GM23338 (cell line): ENCODE results near the gene ABCG8. TPM values are rescaled to one million over a fixed set of nuclear protein-coding genes. Genes with fewer than 3 reads are reported as not detected.

Experiments
- ATAC-seq: fragments of 200-7000 bp; cut with Tn5 transposase; 3 replicates; pipeline ENCODE4 v1.9.1; 2020
- DNase-seq: peaks from one replicate; pipeline ENCODE4 v3.0.0-alpha.2; 2015; ENCODE audit warnings: low spot score
- H2AFZ ChIP-seq: fragments of 200-600 bp; sonication (generic); 2 replicates; pipeline ENCODE4 v1.8.0; 2016; ENCODE audit warnings: antibody characterized with exemption, mild to moderate bottlenecking, moderate library complexity
- H3F3A ChIP-seq: fragments of 200-600 bp; sonication (generic); replicated peaks from 2 replicates; pipeline ENCODE4 v1.8.0; 2017; ENCODE audit warnings: antibody characterized with exemption, mixed run types, low read depth
- H3K27ac ChIP-seq: fragments of 200-600 bp; sonication (generic); 2 replicates; pipeline ENCODE4 v1.6.1; 2016; ENCODE audit warnings: low read depth
- H3K27me3 ChIP-seq: fragments of 200-600 bp; sonication (generic); 2 replicates; pipeline ENCODE4 v1.8.0; 2016; ENCODE audit warnings: mild to moderate bottlenecking, mixed run types, moderate library complexity; ENCODE audit not compliant: insufficient read depth
- H3K36me3 ChIP-seq: fragments of 200-600 bp; sonication (generic); 2 replicates; pipeline ENCODE4 v1.8.0; 2016; ENCODE audit warnings: mild to moderate bottlenecking; ENCODE audit not compliant: insufficient read depth
- H3K4me1 ChIP-seq: fragments of 200-600 bp; sonication (generic); 2 replicates; pipeline ENCODE4 v1.8.0; 2016; ENCODE audit warnings: mild to moderate bottlenecking, moderate library complexity; ENCODE audit not compliant: insufficient read depth
- H3K4me2 ChIP-seq: fragments of 200-600 bp; sonication (generic); 2 replicates; pipeline ENCODE4 v1.7.1; 2017; ENCODE audit warnings: mixed run types
- H3K4me3 ChIP-seq: fragments of 200-600 bp; sonication (generic); 2 replicates; pipeline ENCODE4 v1.6.1; 2016; ENCODE audit warnings: mixed run types
- H3K79me2 ChIP-seq: fragments of 200-600 bp; sonication (generic); replicated peaks from 2 replicates; pipeline ENCODE4 v1.8.0; 2017; ENCODE audit warnings: mild to moderate bottlenecking; ENCODE audit not compliant: insufficient read depth
- H3K9me2 ChIP-seq: fragments of 200-600 bp; sonication (generic); 2 replicates; pipeline ENCODE4 v1.8.0; 2017; ENCODE audit not compliant: insufficient read depth
- H4K20me1 ChIP-seq: fragments of 200-600 bp; sonication (generic); replicated peaks from 2 replicates; pipeline ENCODE4 v1.8.0; 2017; ENCODE audit warnings: mild to moderate bottlenecking; ENCODE audit not compliant: insufficient read depth
- H3K27ac Mint-ChIP-seq: 2 replicates; pipeline ENCODE4 v1.8.0; 2020; ENCODE audit warnings: inconsistent platforms, mild to moderate bottlenecking, moderate library complexity, mixed read lengths
- H3K27me3 Mint-ChIP-seq: 3 replicates; pipeline ENCODE4 v1.8.0; 2022; ENCODE audit warnings: low read depth, mild to moderate bottlenecking, moderate library complexity, mixed read lengths, inconsistent platforms; ENCODE audit not compliant: insufficient read depth, poor library complexity
- H3K36me3 Mint-ChIP-seq: 3 replicates; pipeline ENCODE4 v1.8.0; 2021; ENCODE audit warnings: low read depth, mild to moderate bottlenecking, inconsistent platforms, moderate library complexity, mixed read lengths
- H3K4me1 Mint-ChIP-seq: 3 replicates; pipeline ENCODE4 v1.8.0; 2020; ENCODE audit warnings: mild to moderate bottlenecking, inconsistent platforms, mixed read lengths
- H3K4me3 Mint-ChIP-seq: 3 replicates; pipeline ENCODE4 v1.8.0; 2021; ENCODE audit warnings: moderate library complexity, mild to moderate bottlenecking, inconsistent platforms, mixed read lengths
- H3K9me3 Mint-ChIP-seq: 3 replicates; pipeline ENCODE4 v1.8.0; 2020; ENCODE audit warnings: moderate library complexity, mild to moderate bottlenecking, inconsistent platforms, mixed read lengths
- CREB1 ChIP-seq: fragments of 250-450 bp; sonication (Bioruptor Pico); IDR thresholded peaks from 2 replicates; pipeline ENCODE4 v1.5.0; 2020; ENCODE audit warnings: low read depth, mild to moderate bottlenecking, moderate library complexity
- CTCF ChIP-seq, 2 experiments: fragments of 200-600 bp in 1 of 2; sonication (generic) in 1 of 2; conservative IDR thresholded peaks; 2 replicates each; pipeline versions ENCODE4 v1.5.1 to v1.6.1; 2016 to 2017; ENCODE audit warnings: antibody characterized with exemption in 2 of 2, low read depth in 2 of 2, mild to moderate bottlenecking in 2 of 2, moderate library complexity in 1 of 2
- ETS1 ChIP-seq: IDR thresholded peaks from 2 replicates; pipeline ENCODE4 v1.6.1; 2016; ENCODE audit warnings: antibody characterized with exemption
- EZH2 ChIP-seq: fragments of 200-600 bp; sonication (generic); IDR thresholded peaks from one replicate; pipeline ENCODE4 v1.8.0; 2017; ENCODE audit warnings: antibody characterized with exemption, mild to moderate bottlenecking, low read depth; ENCODE audit not compliant: unreplicated experiment
- JUNB ChIP-seq: IDR thresholded peaks from one replicate; pipeline ENCODE4 v1.6.1; 2016; ENCODE audit warnings: antibody characterized with exemption; ENCODE audit not compliant: unreplicated experiment
- NANOG ChIP-seq: IDR thresholded peaks from 2 replicates; pipeline ENCODE4 v1.6.1; 2016; ENCODE audit warnings: antibody characterized with exemption, borderline replicate concordance
- POLR2AphosphoS5 ChIP-seq: IDR thresholded peaks from 2 replicates; pipeline ENCODE4 v1.6.1; 2016; ENCODE audit warnings: antibody characterized with exemption, low read depth
- STAT1 ChIP-seq: IDR thresholded peaks from one replicate; pipeline ENCODE4 v1.6.1; 2016; ENCODE audit warnings: antibody characterized with exemption; ENCODE audit not compliant: unreplicated experiment
- ZNF114 ChIP-seq: fragments of 250-450 bp; sonication (Bioruptor Pico); IDR thresholded peaks from 2 replicates; pipeline ENCODE4 v1.5.0; 2020; ENCODE audit warnings: mild to moderate bottlenecking, moderate library complexity
- ZNF331 ChIP-seq: fragments of 250-450 bp; sonication (Bioruptor Pico); IDR thresholded peaks from 2 replicates; pipeline ENCODE4 v1.5.0; 2020; ENCODE audit warnings: low read depth, mild to moderate bottlenecking, moderate library complexity
- polyA plus RNA-seq: library from polyadenylated mRNA; unstranded; fragments of >200 nt; fragmentation: Nextera tagmentation; extraction: Ambion mirVana; gene quantifications from 2 replicates; pipeline ENCODE4 v1.2.1, GENCODE V29; 2016
- total RNA-seq: library from RNA; depleted of rRNA; stranded (reverse); fragments of >200 nt; shearing (Covaris generic); gene quantifications from 2 replicates; pipeline ENCODE4 v1.2.3, GENCODE V29; 2014

ABCG8 gene
- total and polyA plus RNA-seq, 2 experiments from 2014 or later, result 0.19 to 0.35 TPM

- TF ChIP-seq CREB1 (CRISPR knock-in tag), result no peak
- peaks cover 57% of the 10 kb centered on the region for H3K36me3 ChIP-seq
Measured at GRCh38 chr2:43925431-43925830, 86.7 kb downstream of the ABCG8 start.

GRCh38 chr2:43927442-43927841 is 88.7 kb downstream of the ABCG8 start:
- Histone ChIP-seq H3K4me1 (no peaks in the 10 kb centered on the region), H4K20me1 (no peaks in the 10 kb centered on the region; the same call in 1 of the 2 replicates), H3K4me2 (no peak overlapping the region), H3K27ac (no peak overlapping the region), H3K36me3 (peaks cover 47% of the 10 kb centered on the region), H3K79me2 (0 out of 2 replicates have a peak, but pooled peaks cover 4% of the 10 kb centered on the region), H3F3A (no peaks in the 10 kb centered on the region), H3K4me3 (no peak overlapping the region), H2AFZ (no peak overlapping the region), H3K27me3 (no peaks in the 10 kb centered on the region), H3K9me2 (no peaks in the 10 kb centered on the region)
- no peak for ATAC-seq
- H3K27ac Mint-ChIP-seq, result no peak overlapping the region; the same call in 1 of the 2 replicates
- no peaks in the 10 kb centered on the region for H3K9me3 Mint-ChIP-seq
- no peaks in the 10 kb centered on the region for H3K4me1 Mint-ChIP-seq
- no peak overlapping the region for H3K4me3 Mint-ChIP-seq
- H3K36me3 Mint-ChIP-seq, result peaks cover 62% of the 10 kb centered on the region
- no peaks in the 10 kb centered on the region for H3K27me3 Mint-ChIP-seq
- no peak for TF ChIP-seq STAT1
- no peak for TF ChIP-seq CREB1 (CRISPR knock-in tag)
- TF ChIP-seq ETS1, result no peak
- no peak for TF ChIP-seq JUNB
- no peak for DNase-seq

More at GRCh38 chr2:43925431-43925830, 86.7 kb downstream of the ABCG8 start:
- Mint-ChIP-seq H3K9me3 (no peaks in the 10 kb centered on the region), H3K4me1 (no peaks in the 10 kb centered on the region), H3K36me3 (peaks cover 70% of the 10 kb centered on the region), H3K27me3 (no peaks in the 10 kb centered on the region), H3K4me3 (no peak overlapping the region), H3K27ac (no peak overlapping the region)
- H4K20me1 ChIP-seq, result no peaks in the 10 kb centered on the region; the same call in 1 of the 2 replicates
- H3K27ac ChIP-seq, result no peak overlapping the region
- H3K79me2 ChIP-seq, result 0 out of 2 replicates have a peak, but pooled peaks cover 4% of the 10 kb centered on the region
- no peaks in the 10 kb centered on the region for H3F3A ChIP-seq
- H3K4me2 ChIP-seq, result no peak overlapping the region
- no peaks in the 10 kb centered on the region for H3K9me2 ChIP-seq
- no peak overlapping the region for H2AFZ ChIP-seq
- H3K27me3 ChIP-seq, result no peaks in the 10 kb centered on the region
- no peak overlapping the region for H3K4me3 ChIP-seq
- ATAC-seq, result no peak
- DNase-seq, result no peak
- H3K4me1 ChIP-seq, result no peaks in the 10 kb centered on the region

- Histone ChIP-seq H3K36me3 (peaks cover 41% of the 10 kb centered on the region; the same call in 1 of the 2 replicates), H3K27me3 (no peaks in the 10 kb centered on the region), H3K79me2 (peaks cover 21% of the 10 kb centered on the region; the same call in 1 of the 2 replicates), H3K9me2 (no peaks in the 10 kb centered on the region), H4K20me1 (no peaks in the 10 kb centered on the region; the same call in 1 of the 2 replicates), H3K27ac (no peak overlapping the region), H3F3A (no peaks in the 10 kb centered on the region), H2AFZ (no peak overlapping the region), H3K4me1 (no peaks in the 10 kb centered on the region), H3K4me2 (no peak overlapping the region), H3K4me3 (no peak overlapping the region)
- DNase-seq (no peak), ATAC-seq (no peak)
- no peak overlapping the region for H3K27ac Mint-ChIP-seq
- H3K4me3 Mint-ChIP-seq, result no peak overlapping the region
- H3K9me3 Mint-ChIP-seq, result no peaks in the 10 kb centered on the region
- TF ChIP-seq CTCF (conservative IDR thresholded peaks at IDR 0.05; ENCODE audit: low read depth in 2 of 2) (no peak), ZNF331 (no peak), NANOG (no peak), EZH2 (no peak), ZNF114 (CRISPR knock-in tag) (no peak), POLR2AphosphoS5 (no peak)
- H3K27me3 Mint-ChIP-seq, result no peaks in the 10 kb centered on the region
- no peaks in the 10 kb centered on the region for H3K4me1 Mint-ChIP-seq
- H3K36me3 Mint-ChIP-seq, result peaks cover 49% of the 10 kb centered on the region
Measured at GRCh38 chr2:43931293-43931692, 92.5 kb downstream of the ABCG8 start.
